GM10266 (cell line): Measurements from ENCODE around the gene SIGLEC9.

Experiments
- DNase-seq: peaks from one replicate; pipeline ENCODE4 v3.0.0; 2012; ENCODE audit errors: extremely low spot score
- TF ChIP-seq, protein P1 (sequence below): IDR thresholded peaks from 2 replicates; pipeline ENCODE4 v1.5.1; 2012; ENCODE audit warnings: mild to moderate bottlenecking, low read depth; ENCODE audit not compliant: control insufficient read depth, insufficient read depth; ENCODE audit errors: missing control alignments

SIGLEC9 gene

GRCh38 chr19:51131780-51132680 is 7.3 kb downstream of the SIGLEC9 start:
- no peak for DNase-seq

DNA sequence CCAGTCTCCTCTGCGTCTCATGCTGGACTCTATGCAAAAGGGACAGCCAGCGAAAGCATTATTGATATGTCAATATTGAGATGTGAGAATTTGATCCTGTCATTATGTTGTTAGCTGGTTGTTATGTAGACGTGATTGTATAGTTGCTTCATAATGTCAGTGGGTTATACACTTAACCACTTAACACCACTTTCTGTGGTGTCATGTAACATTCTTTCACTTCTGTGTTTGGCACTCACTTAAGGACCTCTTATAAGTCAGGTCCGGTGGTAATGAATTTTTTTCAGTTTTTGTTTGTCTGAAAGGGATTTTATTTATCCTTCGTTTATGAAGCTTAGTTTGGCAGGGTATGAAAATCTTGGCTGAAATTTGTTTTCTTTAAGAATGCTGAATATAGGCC is 10.3 kb downstream of the SIGLEC9 start:
- DNase-seq = no peak
- TF ChIP-seq, protein P1, sequence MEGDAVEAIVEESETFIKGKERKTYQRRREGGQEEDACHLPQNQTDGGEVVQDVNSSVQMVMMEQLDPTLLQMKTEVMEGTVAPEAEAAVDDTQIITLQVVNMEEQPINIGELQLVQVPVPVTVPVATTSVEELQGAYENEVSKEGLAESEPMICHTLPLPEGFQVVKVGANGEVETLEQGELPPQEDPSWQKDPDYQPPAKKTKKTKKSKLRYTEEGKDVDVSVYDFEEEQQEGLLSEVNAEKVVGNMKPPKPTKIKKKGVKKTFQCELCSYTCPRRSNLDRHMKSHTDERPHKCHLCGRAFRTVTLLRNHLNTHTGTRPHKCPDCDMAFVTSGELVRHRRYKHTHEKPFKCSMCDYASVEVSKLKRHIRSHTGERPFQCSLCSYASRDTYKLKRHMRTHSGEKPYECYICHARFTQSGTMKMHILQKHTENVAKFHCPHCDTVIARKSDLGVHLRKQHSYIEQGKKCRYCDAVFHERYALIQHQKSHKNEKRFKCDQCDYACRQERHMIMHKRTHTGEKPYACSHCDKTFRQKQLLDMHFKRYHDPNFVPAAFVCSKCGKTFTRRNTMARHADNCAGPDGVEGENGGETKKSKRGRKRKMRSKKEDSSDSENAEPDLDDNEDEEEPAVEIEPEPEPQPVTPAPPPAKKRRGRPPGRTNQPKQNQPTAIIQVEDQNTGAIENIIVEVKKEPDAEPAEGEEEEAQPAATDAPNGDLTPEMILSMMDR = no peak

More at GRCh38 chr19:51131780-51132680, 7.3 kb downstream of the SIGLEC9 start:
- TF ChIP-seq, protein P1 = no peak

DNA sequence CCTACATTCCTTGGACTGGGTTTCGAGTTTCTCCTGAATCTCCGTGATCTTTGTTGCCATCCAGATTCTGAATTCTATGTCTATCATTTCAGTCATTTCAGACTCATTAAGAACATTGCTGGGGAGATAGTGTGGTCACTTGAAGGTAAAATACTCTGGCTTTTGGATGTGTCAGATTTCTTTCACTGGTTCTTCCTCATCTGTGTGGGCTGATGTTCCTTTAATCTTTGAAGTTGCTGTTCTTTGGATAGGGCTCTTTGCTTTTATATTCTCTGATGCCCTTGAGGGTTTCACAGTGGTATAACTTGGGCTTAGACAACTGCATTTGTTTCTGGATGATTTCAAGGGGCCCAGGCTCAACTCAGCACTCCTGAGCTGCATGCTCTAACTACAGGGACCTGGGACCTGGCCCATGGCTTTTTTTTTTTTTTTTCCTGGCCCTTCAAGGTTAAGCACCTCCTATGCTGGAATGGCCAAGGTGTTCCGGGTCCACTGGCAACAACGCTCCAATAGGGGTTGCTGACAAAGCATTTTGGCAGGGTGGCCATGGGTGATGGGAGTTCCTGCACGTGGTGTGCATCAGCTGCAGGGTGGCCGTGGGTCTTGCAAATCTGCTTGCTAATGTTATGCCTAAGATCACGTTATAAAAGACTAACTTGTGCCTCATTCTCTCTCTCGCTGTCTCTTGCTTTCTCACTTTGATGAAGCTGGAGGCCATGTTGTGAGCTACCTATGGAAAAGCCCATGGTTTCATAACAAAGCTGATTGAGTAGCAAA is 11.5 kb downstream of the SIGLEC9 start:
- TF ChIP-seq, protein P1 = no peak
- no peak for DNase-seq

GRCh38 chr19:51136851-51137551 is 12.3 kb downstream of the SIGLEC9 start:
- TF ChIP-seq, protein P1 = no peak
- no peak for DNase-seq

- no peak for DNase-seq
- TF ChIP-seq, protein P1 = no peak
These were observed 13.2 kb downstream of the SIGLEC9 start for GRCh38 chr19:51137792-51138425.

- TF ChIP-seq, protein P1 = no peak
- no peak for DNase-seq
These were observed 13.9 kb downstream of the SIGLEC9 start for GRCh38 chr19:51138549-51138979.
